Measurements from ENCODE around the gene TMPO.

DNA sequence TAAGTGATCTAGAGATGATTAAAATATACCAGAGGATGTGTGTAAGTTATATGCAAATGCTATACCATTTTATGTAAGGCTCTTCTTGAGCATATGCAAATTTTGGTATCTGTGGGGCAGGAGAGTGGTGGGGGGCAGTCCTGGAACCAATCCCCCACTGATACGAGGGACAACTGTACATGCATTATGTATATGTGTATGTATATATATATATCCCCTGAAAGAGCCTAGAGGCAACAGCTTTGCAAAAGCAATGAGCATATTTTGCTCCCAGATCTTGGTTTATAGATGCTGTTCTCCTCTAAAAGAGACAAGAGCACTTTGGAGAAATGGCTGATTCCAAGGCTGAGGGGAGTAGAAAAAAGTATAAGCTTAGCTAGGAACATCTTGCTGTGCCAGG, 65.7 kb downstream of the TMPO start:
- TF ChIP-seq TARDBP (IDR thresholded peaks at IDR 0.05): no peak
- TF ChIP-seq SUZ12 (IDR thresholded peaks at IDR 0.05): no peak
- TF ChIP-seq NFRKB (IDR thresholded peaks at IDR 0.05): no peak
- TF ChIP-seq ARNT (IDR thresholded peaks at IDR 0.05): no peak
